Esophagus muscularis mucosa (tissue), 4 donors: ENCODE measurements around the gene MAP3K14.

Source experiments
- EP300 ChIP-seq: sonication (generic); formaldehyde crosslinking; IDR thresholded peaks from one replicate; pipeline ENCODE4 v1.6.1; 2017; ENCODE audit warnings: antibody characterized with exemption
- POLR2AphosphoS5 ChIP-seq, 2 donors: sonication (generic); formaldehyde crosslinking; IDR thresholded peaks; one replicate each; pipeline ENCODE4 v1.6.1; 2017; ENCODE audit warnings: antibody characterized with exemption in 2 of 2
- TF ChIP-seq, protein P1 (sequence below), 3 experiments: fragments of 200-600 bp in 2 of 3; fragments of 450-650 bp in 1 of 3; sonication (generic) in 2 of 3; IDR thresholded peaks; one replicate each; pipeline ENCODE4 v1.5.1; 2017 to 2019; ENCODE audit warnings: antibody characterized with exemption in 3 of 3, mild to moderate bottlenecking in 2 of 3, moderate library complexity in 1 of 3

DNA sequence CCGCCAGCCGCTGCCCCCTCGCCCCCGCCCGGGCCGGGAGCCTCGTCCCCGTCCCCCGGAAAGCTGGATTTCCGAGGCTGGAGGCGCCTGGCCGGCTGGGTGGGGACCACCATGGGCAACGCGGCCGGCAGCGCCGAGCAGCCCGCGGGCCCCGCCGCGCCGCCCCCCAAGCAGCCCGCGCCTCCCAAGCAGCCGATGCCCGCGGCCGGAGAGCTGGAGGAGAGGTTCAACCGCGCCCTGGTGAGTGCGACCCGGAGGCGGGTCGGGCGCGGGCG, 94.9 kb downstream of the MAP3K14 start:
- TF ChIP-seq, protein P1, sequence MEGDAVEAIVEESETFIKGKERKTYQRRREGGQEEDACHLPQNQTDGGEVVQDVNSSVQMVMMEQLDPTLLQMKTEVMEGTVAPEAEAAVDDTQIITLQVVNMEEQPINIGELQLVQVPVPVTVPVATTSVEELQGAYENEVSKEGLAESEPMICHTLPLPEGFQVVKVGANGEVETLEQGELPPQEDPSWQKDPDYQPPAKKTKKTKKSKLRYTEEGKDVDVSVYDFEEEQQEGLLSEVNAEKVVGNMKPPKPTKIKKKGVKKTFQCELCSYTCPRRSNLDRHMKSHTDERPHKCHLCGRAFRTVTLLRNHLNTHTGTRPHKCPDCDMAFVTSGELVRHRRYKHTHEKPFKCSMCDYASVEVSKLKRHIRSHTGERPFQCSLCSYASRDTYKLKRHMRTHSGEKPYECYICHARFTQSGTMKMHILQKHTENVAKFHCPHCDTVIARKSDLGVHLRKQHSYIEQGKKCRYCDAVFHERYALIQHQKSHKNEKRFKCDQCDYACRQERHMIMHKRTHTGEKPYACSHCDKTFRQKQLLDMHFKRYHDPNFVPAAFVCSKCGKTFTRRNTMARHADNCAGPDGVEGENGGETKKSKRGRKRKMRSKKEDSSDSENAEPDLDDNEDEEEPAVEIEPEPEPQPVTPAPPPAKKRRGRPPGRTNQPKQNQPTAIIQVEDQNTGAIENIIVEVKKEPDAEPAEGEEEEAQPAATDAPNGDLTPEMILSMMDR (IDR thresholded peaks at IDR 0.05) = no peak
- TF ChIP-seq EP300 = no peak
- TF ChIP-seq POLR2AphosphoS5 (IDR thresholded peaks at IDR 0.05) = no peak
